Right lobe of liver (tissue), 6 donors: ENCODE results near the gene SUPT6H. TPM values are rescaled to one million over a fixed set of nuclear protein-coding genes. Genes with fewer than 3 reads are reported as not detected.
"Not testable (repeated sequence)": the region's sequence is repeated elsewhere in the genome, so short reads cannot be mapped to it uniquely, and the experiment has no call there.

Source experiments
- ATAC-seq, 4 donors: fragments of 200-7000 bp; cut with Tn5 transposase; one replicate each; pipeline ENCODE4 v1.9.1; 2020; ENCODE audit warnings: mild to moderate bottlenecking in 4 of 4, moderate library complexity in 4 of 4
- DNase-seq, 3 donors: peaks; one replicate each; pipeline ENCODE4 v3.0.0-alpha.2; 2020
- H3K27ac ChIP-seq, 3 donors: fragments of 200-600 bp; one replicate each; pipeline ENCODE4 v1.8.0; 2022
- H3K27me3 ChIP-seq, 2 donors: fragments of 200-600 bp; one replicate each; pipeline ENCODE4 v1.8.0; 2022
- H3K36me3 ChIP-seq, 4 donors: fragments of 200-600 bp; sonication (generic) in 1 of 4; one replicate each; pipeline versions ENCODE4 v1.5.1 to v1.8.0; 2017 to 2022; ENCODE audit warnings: control low read depth in 1 of 4
- H3K4me1 ChIP-seq, 4 donors: fragments of 200-600 bp; sonication (generic) in 1 of 4; one replicate each; pipeline versions ENCODE4 v1.5.1 to v1.8.0; 2017 to 2022; ENCODE audit warnings: control low read depth in 1 of 4
- H3K4me3 ChIP-seq, 3 donors: fragments of 200-600 bp; one replicate each; pipeline ENCODE4 v1.8.0; 2022
- H3K9me3 ChIP-seq, 4 donors: fragments of 200-600 bp; sonication (generic) in 1 of 4; one replicate each; pipeline versions ENCODE4 v1.5.1 to v1.8.0; 2017 to 2022; ENCODE audit warnings: control low read depth in 1 of 4
- POLR2A ChIP-seq: fragments of 450-650 bp; IDR thresholded peaks from one replicate; pipeline ENCODE4 v1.6.1; 2017; ENCODE audit warnings: antibody characterized with exemption, mild to moderate bottlenecking
- WGBS: methylation state at CpG from one replicate; pipeline ENCODE4 v1.1.6; 2018; ENCODE audit warnings: low coverage, low lambda C conversion rate; ENCODE audit not compliant: insufficient coverage; ENCODE audit errors: missing lambda C conversion rate; 5-methylcytosine and 5-hydroxymethylcytosine counted together
- intact Hi-C, 2 donors: fragments of 100-400 bp; cut with DNase I; formaldehyde crosslinking; loops; one replicate each; pipeline versions ENCODE4 v1.11.2 to v1.14.1; 2022
- total RNA-seq, 6 experiments: library from RNA; depleted of rRNA in 2 of 6; stranded (reverse); fragments of >200 nt in 2 of 6; fragmentation: NEBNext Ultra II Directional in 3 of 6; extraction: Animal tissue kit (Norgen Biotek cat#: 25700) in 3 of 6; gene quantifications; one replicate each; pipeline versions ENCODE4 v1.1.0 to v1.2.4, GENCODE V29; 2016 to 2023
- TF ChIP-seq, protein P1 (sequence below), 4 donors: fragments of 200-600 bp in 3 of 4; fragments of 450-650 bp in 1 of 4; IDR thresholded peaks; one replicate each; pipeline versions ENCODE4 v1.5.1 to v1.8.0; 2016 to 2022; ENCODE audit warnings: antibody characterized with exemption in 4 of 4, mild to moderate bottlenecking in 2 of 4
- donor health status: DM: no; HTN: yes; CAD: no.
- donor health status: DM: no; HTN: no; CAD: no.
- donor health status: DM: no; HTN: no; CAD: no.
- donor health status: DM: no; HTN: yes; CAD: no.
- donor health status: DM: no; HTN: yes; CAD: no.

SUPT6H gene
- total RNA-seq, 6 experiments from 2014 or later: 28.8 to 38.0 (median 34.0) TPM

DNA sequence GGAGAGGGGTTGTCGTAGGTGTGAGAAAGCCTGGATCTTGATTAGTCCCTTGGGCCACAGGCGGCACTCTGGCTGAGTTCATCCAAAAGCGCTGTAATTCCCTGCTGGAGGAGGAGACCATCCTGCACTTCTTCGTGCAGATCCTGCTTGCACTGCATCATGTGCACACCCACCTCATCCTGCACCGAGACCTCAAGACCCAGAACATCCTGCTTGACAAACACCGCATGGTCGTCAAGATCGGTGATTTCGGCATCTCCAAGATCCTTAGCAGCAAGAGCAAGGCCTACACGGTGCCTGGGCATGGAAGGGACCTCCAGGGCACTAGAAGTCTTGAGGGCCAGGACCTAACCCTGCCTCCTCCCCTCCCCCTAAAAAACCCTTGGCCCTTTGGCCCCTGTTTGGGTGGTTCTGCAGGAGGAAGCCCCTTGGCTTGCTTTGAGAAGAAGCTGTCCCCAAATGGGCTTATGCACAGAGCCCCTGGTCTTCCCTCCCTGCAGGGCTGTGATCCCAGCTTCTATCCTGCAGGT lies 72.8 kb downstream of the SUPT6H start:
- no CpG with 5 or more reads among the region's 10 CpGs for WGBS
- Histone ChIP-seq H3K27me3 (no peaks in the 10 kb centered on the region), H3K36me3 (no peaks in the 10 kb centered on the region), H3K9me3 (no peaks in the 10 kb centered on the region), H3K27ac (no peak overlapping the region), H3K4me3 (no peak overlapping the region), H3K4me1 (no peaks in the 10 kb centered on the region)
- ATAC-seq (no peak), DNase-seq (no peak)
- intact Hi-C loops: no loop called here
- TF ChIP-seq, protein P1, sequence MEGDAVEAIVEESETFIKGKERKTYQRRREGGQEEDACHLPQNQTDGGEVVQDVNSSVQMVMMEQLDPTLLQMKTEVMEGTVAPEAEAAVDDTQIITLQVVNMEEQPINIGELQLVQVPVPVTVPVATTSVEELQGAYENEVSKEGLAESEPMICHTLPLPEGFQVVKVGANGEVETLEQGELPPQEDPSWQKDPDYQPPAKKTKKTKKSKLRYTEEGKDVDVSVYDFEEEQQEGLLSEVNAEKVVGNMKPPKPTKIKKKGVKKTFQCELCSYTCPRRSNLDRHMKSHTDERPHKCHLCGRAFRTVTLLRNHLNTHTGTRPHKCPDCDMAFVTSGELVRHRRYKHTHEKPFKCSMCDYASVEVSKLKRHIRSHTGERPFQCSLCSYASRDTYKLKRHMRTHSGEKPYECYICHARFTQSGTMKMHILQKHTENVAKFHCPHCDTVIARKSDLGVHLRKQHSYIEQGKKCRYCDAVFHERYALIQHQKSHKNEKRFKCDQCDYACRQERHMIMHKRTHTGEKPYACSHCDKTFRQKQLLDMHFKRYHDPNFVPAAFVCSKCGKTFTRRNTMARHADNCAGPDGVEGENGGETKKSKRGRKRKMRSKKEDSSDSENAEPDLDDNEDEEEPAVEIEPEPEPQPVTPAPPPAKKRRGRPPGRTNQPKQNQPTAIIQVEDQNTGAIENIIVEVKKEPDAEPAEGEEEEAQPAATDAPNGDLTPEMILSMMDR (IDR thresholded peaks at IDR 0.05): no peak
- no peak for TF ChIP-seq POLR2A

DNA sequence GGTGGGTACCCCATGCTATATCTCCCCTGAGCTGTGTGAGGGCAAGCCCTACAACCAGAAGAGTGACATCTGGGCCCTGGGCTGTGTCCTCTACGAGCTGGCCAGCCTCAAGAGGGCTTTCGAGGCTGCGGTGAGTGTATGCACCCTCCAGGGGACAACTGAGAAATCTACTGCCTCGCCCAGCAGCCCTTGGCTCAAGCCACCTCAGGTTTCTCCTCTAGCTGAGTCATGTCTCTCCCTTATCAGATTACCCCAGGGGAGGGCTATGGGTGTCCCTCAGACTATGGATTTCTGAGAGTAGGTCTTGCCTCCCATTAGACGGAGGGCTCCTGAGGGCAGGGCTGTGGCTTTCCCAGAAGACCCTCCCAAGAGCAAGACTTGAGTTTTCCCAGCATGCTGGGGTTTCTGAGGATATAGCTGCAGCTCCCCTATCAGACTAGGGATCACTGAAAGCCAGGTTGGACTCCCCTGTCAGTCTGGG lies 73.3 kb downstream of the SUPT6H start:
- TF ChIP-seq POLR2A: no peak
- TF ChIP-seq, protein P1 (IDR thresholded peaks at IDR 0.05): no peak
- no CpG with 5 or more reads among the region's 5 CpGs for WGBS
- intact Hi-C loops: no loop called here
- no peak for DNase-seq
- Histone ChIP-seq H3K9me3 (no peaks in the 10 kb centered on the region), H3K4me1 (no peaks in the 10 kb centered on the region), H3K4me3 (no peak overlapping the region), H3K27me3 (no peaks in the 10 kb centered on the region), H3K36me3 (no peaks in the 10 kb centered on the region), H3K27ac (no peak overlapping the region)
- peak in 1 of 4 donors; percentile 21 for ATAC-seq

DNA sequence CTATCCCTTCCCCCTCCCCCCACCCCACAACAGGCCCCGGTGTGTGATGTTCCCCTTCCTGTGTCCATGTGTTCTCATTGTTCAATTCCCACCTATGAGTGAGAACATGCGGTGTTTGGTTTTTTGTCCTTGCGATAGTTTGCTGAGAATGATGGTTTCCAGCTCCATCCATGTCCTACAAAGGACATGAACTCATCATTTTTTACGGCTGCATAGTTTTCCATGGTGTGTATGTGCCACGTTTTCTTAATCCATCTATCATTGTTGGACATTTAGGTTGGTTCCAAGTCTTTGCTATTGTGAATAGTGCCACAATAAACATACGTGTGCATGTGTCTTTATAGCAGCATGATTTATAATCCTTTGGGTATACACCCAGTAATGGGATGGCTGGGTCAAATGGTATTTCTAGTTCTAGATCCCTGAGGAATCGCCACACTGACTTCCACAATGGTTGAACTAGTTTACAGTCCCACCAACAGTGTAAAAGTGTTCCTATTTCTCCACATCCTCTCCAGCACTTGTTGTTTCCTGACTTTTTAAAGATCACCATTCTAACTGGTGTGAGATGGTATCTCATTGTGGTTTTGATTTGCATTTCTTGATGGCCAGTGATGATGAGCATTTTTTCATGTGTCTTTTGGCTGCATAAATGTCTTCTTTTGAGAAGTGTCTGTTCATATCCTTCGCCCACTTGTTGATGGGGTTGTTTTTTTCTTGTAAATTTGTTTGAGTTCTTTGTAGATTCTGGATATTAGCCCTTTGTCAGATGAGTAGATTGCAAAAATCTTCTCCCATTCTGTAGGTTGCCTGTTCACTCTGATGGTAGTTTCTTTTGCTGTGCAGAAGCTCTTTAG lies 74.1 kb downstream of the SUPT6H start:
- H3K9me3 ChIP-seq, H3K36me3 ChIP-seq, ATAC-seq, intact Hi-C loops, H3K27ac ChIP-seq, H3K4me3 ChIP-seq, DNase-seq, H3K4me1 ChIP-seq, H3K27me3 ChIP-seq: not testable (repeated sequence)
- 93% methylated on average over 4 of the region's 8 CpGs for WGBS

DNA sequence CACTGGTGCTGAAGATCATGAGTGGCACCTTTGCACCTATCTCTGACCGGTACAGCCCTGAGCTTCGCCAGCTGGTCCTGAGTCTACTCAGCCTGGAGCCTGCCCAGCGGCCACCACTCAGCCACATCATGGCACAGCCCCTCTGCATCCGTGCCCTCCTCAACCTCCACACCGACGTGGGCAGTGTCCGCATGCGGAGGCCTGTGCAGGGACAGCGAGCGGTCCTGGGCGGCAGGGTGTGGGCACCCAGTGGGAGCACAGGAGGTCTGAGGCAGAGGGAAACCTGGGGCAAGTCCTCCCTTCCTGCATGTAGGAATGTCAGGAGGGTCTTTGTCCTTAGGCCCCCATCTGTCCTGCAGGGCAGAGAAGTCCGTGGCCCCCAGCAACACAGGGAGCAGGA lies 75.3 kb downstream of the SUPT6H start:
- no peak for TF ChIP-seq POLR2A
- TF ChIP-seq, protein P1 (IDR thresholded peaks at IDR 0.05): no peak
- intact Hi-C loops: no loop called here
- H3K9me3 ChIP-seq: no peaks in the 10 kb centered on the region
- no peaks in the 10 kb centered on the region for H3K27me3 ChIP-seq
- no CpG with 5 or more reads among the region's 12 CpGs for WGBS
- H3K27ac ChIP-seq: no peak overlapping the region
- peak in 1 of 4 donors; percentile 22 for ATAC-seq
- no peaks in the 10 kb centered on the region for H3K4me1 ChIP-seq
- no peak for DNase-seq
- no peaks in the 10 kb centered on the region for H3K36me3 ChIP-seq
- H3K4me3 ChIP-seq: no peak overlapping the region
